Measurements from ENCODE around the gene LZTR1. TPM values are rescaled to one million over a fixed set of nuclear protein-coding genes. Genes with fewer than 3 reads are reported as not detected.

LZTR1 gene
- total and polyA plus RNA-seq, 2 experiments from 2014 or later = 29.7 to 80.1 TPM

GRCh38 chr22:20982563-20982882 lies 426 bp downstream of the LZTR1 start:
- DNase-seq = peak; percentile 35
- peaks cover 4% of the 10 kb centered on the region for H3K36me3 ChIP-seq (ENCODE audit: low read depth)
- peak overlapping the region; percentile 90 for H2AFZ ChIP-seq
- peaks cover 39% of the 10 kb centered on the region for H3K79me2 ChIP-seq (ENCODE audit: insufficient read depth)
- WGBS, 2 experiments (ENCODE audit: low coverage in 1 of 2, low lambda C conversion rate in 2 of 2, missing lambda C conversion rate in 2 of 2) = 1 to 2% methylated on average over 12 of the region's 12 CpGs
- no peaks in the 10 kb centered on the region for H4K20me1 ChIP-seq (ENCODE audit: insufficient read depth)
- peaks cover 12% of the 10 kb centered on the region for H3K4me1 ChIP-seq (ENCODE audit: insufficient read depth)
- no peaks in the 10 kb centered on the region for H3K27me3 ChIP-seq (replicated peaks; ENCODE audit: insufficient read depth)
- in situ Hi-C loops (cut with MboI) = no loop called here
- peak overlapping the region; percentile 89 for H3K4me2 ChIP-seq (ENCODE audit: unreplicated experiment)
- H3F3A ChIP-seq (ENCODE audit: insufficient read depth) = no peaks in the 10 kb centered on the region
- H3K9me2 ChIP-seq (ENCODE audit: insufficient read depth) = no peaks in the 10 kb centered on the region
- no peak for TF ChIP-seq EZH2 (IDR thresholded peaks at IDR 0.05; ENCODE audit: insufficient read depth, poor library complexity, severe bottlenecking)
- no peak for TF ChIP-seq EZH2phosphoT487 (IDR thresholded peaks at IDR 0.05; ENCODE audit: insufficient read depth, low read depth)
- H3K9ac ChIP-seq = peak overlapping the region; percentile 94
- H3K4me3 ChIP-seq = peak overlapping the region; percentile 87
- peak overlapping the region; percentile 73 for H3K27ac ChIP-seq
- no peaks in the 10 kb centered on the region for H3K9me3 ChIP-seq (ENCODE audit: low read depth)

DNA sequence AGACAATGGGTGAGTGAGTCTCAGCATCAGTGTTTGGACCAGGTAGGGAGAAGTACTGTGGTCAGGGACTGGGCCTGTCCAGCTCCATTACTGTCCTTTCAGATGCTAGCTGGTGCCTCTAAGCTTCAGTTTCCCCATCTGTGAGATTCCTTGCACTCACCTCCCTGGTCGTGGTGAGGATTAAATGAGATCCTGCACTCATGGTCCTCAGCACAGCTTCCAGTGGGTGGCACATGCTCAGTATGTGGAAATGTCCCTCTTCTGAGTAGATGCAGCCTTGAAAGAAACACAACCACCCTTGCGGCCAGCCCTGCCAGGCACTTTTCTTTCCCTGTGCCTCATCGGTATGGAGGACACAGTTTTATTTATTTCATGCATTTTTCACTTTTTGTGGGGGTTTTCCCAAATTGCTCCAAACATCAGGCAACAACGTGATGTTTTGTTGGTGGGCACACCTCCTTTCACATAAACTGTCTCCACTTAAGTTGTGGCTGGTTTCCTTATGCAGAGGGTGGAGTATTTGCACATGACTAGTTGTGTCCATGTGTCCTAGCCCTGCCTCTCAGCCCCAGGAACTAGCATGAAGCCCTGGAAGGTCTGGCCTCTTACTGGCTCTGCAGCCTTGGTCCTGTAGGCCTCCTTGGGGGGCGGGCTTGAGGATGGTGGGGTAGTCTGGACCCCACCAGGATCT lies 1.1 kb downstream of the LZTR1 start:
- Histone ChIP-seq H3K4me1 (ENCODE audit: insufficient read depth) (peaks cover 12% of the 10 kb centered on the region), H4K20me1 (ENCODE audit: insufficient read depth) (no peaks in the 10 kb centered on the region), H2AFZ (peak overlapping the region; percentile 90), H3F3A (ENCODE audit: insufficient read depth) (no peaks in the 10 kb centered on the region), H3K27me3 (replicated peaks; ENCODE audit: insufficient read depth) (no peaks in the 10 kb centered on the region), H3K9me3 (ENCODE audit: low read depth) (no peaks in the 10 kb centered on the region), H3K27ac (no peak overlapping the region), H3K4me2 (ENCODE audit: unreplicated experiment) (peak overlapping the region; percentile 89), H3K36me3 (ENCODE audit: low read depth) (peaks cover 4% of the 10 kb centered on the region), H3K9ac (peak overlapping the region; percentile 94), H3K9me2 (ENCODE audit: insufficient read depth) (no peaks in the 10 kb centered on the region), H3K79me2 (ENCODE audit: insufficient read depth) (peaks cover 39% of the 10 kb centered on the region), H3K4me3 (peak overlapping the region; percentile 87)
- in situ Hi-C loops (cut with MboI) = no loop called here
- TF ChIP-seq EZH2 (IDR thresholded peaks at IDR 0.05; ENCODE audit: insufficient read depth, poor library complexity, severe bottlenecking) = no peak
- TF ChIP-seq EZH2phosphoT487 (IDR thresholded peaks at IDR 0.05; ENCODE audit: insufficient read depth, low read depth) = no peak
- DNase-seq = peak; percentile 57
- 37 to 43% methylated on average over 5 of the region's 5 CpGs for WGBS, 2 experiments (ENCODE audit: low coverage in 1 of 2, low lambda C conversion rate in 2 of 2, missing lambda C conversion rate in 2 of 2)

- H3K27ac ChIP-seq = no peak overlapping the region
- TF ChIP-seq EZH2 (IDR thresholded peaks at IDR 0.05; ENCODE audit: insufficient read depth, poor library complexity, severe bottlenecking) = no peak
- TF ChIP-seq EZH2phosphoT487 (IDR thresholded peaks at IDR 0.05; ENCODE audit: insufficient read depth, low read depth) = no peak
- H4K20me1 ChIP-seq (ENCODE audit: insufficient read depth) = no peaks in the 10 kb centered on the region
- H3K9me2 ChIP-seq (ENCODE audit: insufficient read depth) = no peaks in the 10 kb centered on the region
- H3K79me2 ChIP-seq (ENCODE audit: insufficient read depth) = peaks cover 39% of the 10 kb centered on the region
- 89 to 91% methylated on average over 7 of the region's 7 CpGs for WGBS, 2 experiments (ENCODE audit: low coverage in 1 of 2, low lambda C conversion rate in 2 of 2, missing lambda C conversion rate in 2 of 2)
- no peaks in the 10 kb centered on the region for H3K27me3 ChIP-seq (replicated peaks; ENCODE audit: insufficient read depth)
- in situ Hi-C loops (cut with MboI) = no loop called here
- no peak for DNase-seq
- H2AFZ ChIP-seq = no peak overlapping the region
- H3F3A ChIP-seq (ENCODE audit: insufficient read depth) = no peaks in the 10 kb centered on the region
- no peak overlapping the region for H3K9ac ChIP-seq
- peaks cover 4% of the 10 kb centered on the region for H3K36me3 ChIP-seq (ENCODE audit: low read depth)
- no peak overlapping the region for H3K4me3 ChIP-seq
- H3K4me2 ChIP-seq (ENCODE audit: unreplicated experiment) = no peak overlapping the region
- H3K4me1 ChIP-seq (ENCODE audit: insufficient read depth) = peaks cover 12% of the 10 kb centered on the region
- no peaks in the 10 kb centered on the region for H3K9me3 ChIP-seq (ENCODE audit: low read depth)
Measured at GRCh38 chr22:20985720-20986119, 3.6 kb downstream of the LZTR1 start.

DNA sequence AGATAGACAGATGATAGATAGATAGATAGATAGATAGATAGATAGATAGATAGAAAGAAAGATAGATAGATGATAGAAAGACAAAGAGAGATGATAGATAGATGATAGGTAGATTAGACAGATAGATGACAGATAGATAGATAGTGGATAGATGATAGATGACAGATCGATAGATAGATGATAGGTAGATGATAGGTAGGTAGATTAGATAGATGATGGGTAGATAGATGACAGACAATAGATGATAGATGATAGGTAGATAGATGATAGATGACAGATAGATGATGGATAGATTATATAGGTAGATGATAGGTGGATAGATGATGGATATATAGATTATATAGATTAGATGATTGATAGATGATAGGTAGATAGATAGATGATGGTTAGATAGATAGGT lies 4.3 kb downstream of the LZTR1 start:
- Histone ChIP-seq H3K4me3 (no peak overlapping the region), H3K9me2 (ENCODE audit: insufficient read depth) (no peaks in the 10 kb centered on the region), H3K27ac (no peak overlapping the region), H4K20me1 (ENCODE audit: insufficient read depth) (no peaks in the 10 kb centered on the region), H3K27me3 (replicated peaks; ENCODE audit: insufficient read depth) (no peaks in the 10 kb centered on the region), H3K9ac (0 out of 2 replicates have a peak overlapping the region, but pooled peaks have one; percentile 13), H3K4me2 (ENCODE audit: unreplicated experiment) (no peak overlapping the region), H2AFZ (no peak overlapping the region), H3K36me3 (ENCODE audit: low read depth) (peaks cover 4% of the 10 kb centered on the region), H3K79me2 (ENCODE audit: insufficient read depth) (peaks cover 35% of the 10 kb centered on the region), H3K9me3 (ENCODE audit: low read depth) (no peaks in the 10 kb centered on the region), H3F3A (ENCODE audit: insufficient read depth) (no peaks in the 10 kb centered on the region), H3K4me1 (ENCODE audit: insufficient read depth) (peaks cover 8% of the 10 kb centered on the region)
- WGBS, 2 experiments (ENCODE audit: low coverage in 1 of 2, low lambda C conversion rate in 2 of 2, missing lambda C conversion rate in 2 of 2) = 95 to 100% methylated on average over 1 of the region's 1 CpG
- no peak for TF ChIP-seq EZH2 (IDR thresholded peaks at IDR 0.05; ENCODE audit: insufficient read depth, poor library complexity, severe bottlenecking)
- no peak for TF ChIP-seq EZH2phosphoT487 (IDR thresholded peaks at IDR 0.05; ENCODE audit: insufficient read depth, low read depth)
- no peak for DNase-seq
- in situ Hi-C loops (cut with MboI) = no loop called here

Data from GM23248 (cell line).